HL-60 (cell line): ENCODE data around the gene SLC22A2.

Source experiments
- DNase-seq, 2 experiments: peaks; one replicate each; pipeline ENCODE4 v3.0.0-alpha.2; 2010 to 2020; ENCODE audit warnings: low read depth in 1 of 2, low spot score in 1 of 2
- H3K27ac ChIP-seq: fragments of 250-450 bp; sonication (Bioruptor Pico); replicated peaks from 2 replicates; pipeline ENCODE4 v1.5.1; 2020; ENCODE audit warnings: mild to moderate bottlenecking, moderate library complexity
- H3K27me3 ChIP-seq: fragments of 250-450 bp; sonication (Bioruptor Pico); 2 replicates; pipeline ENCODE4 v1.5.1; 2021; ENCODE audit warnings: mild to moderate bottlenecking, moderate library complexity; ENCODE audit not compliant: insufficient read depth, poor library complexity, severe bottlenecking
- H3K4me3 ChIP-seq: replicated peaks from 2 replicates; pipeline ENCODE4 v1.5.1; 2011; ENCODE audit warnings: mild to moderate bottlenecking, control low read depth, low read length; ENCODE audit not compliant: insufficient read depth
- CTCF ChIP-seq: IDR thresholded peaks from one replicate; pipeline ENCODE4 v1.5.1; 2011; ENCODE audit warnings: low read length, control low read depth, inconsistent platforms; ENCODE audit not compliant: insufficient read depth
- GABPA ChIP-seq: IDR thresholded peaks from 2 replicates; pipeline ENCODE4 v1.6.1; 2012; ENCODE audit warnings: low read depth
- POLR2AphosphoS5 ChIP-seq: IDR thresholded peaks from 2 replicates; pipeline ENCODE4 v1.6.1; 2012; ENCODE audit warnings: low read depth
- SPI1 ChIP-seq: IDR thresholded peaks from 2 replicates; pipeline ENCODE4 v1.6.1; 2012; ENCODE audit warnings: low read depth, mild to moderate bottlenecking, borderline replicate concordance
- TF ChIP-seq, protein P1 (sequence below): IDR thresholded peaks from 2 replicates; pipeline ENCODE4 v1.6.1; 2012; ENCODE audit warnings: low read depth; ENCODE audit not compliant: insufficient replicate concordance

The SLC22A2 gene

DNA sequence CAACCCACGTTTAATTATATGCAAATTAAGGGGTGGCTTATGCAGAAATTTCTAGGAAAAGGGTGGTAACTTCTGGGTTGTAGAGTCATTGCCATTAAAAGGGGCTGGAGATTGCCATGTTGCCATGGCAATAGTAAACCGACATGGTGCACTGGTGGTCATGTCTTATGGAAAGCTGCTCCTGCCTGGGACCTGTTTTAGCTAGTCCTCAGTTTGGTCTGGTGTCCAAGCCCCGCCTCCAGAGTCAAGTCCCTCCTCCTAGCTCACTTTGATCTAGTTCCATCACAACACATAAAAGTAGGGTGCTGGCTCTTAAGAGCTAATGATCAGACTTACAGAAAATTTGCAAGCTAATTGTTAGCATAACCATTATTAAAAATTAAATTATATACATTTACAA, 5.3 kb downstream of the SLC22A2 start:
- TF ChIP-seq SPI1 (no peak), CTCF (no peak), POLR2AphosphoS5 (no peak), GABPA (no peak)
- TF ChIP-seq, protein P1, sequence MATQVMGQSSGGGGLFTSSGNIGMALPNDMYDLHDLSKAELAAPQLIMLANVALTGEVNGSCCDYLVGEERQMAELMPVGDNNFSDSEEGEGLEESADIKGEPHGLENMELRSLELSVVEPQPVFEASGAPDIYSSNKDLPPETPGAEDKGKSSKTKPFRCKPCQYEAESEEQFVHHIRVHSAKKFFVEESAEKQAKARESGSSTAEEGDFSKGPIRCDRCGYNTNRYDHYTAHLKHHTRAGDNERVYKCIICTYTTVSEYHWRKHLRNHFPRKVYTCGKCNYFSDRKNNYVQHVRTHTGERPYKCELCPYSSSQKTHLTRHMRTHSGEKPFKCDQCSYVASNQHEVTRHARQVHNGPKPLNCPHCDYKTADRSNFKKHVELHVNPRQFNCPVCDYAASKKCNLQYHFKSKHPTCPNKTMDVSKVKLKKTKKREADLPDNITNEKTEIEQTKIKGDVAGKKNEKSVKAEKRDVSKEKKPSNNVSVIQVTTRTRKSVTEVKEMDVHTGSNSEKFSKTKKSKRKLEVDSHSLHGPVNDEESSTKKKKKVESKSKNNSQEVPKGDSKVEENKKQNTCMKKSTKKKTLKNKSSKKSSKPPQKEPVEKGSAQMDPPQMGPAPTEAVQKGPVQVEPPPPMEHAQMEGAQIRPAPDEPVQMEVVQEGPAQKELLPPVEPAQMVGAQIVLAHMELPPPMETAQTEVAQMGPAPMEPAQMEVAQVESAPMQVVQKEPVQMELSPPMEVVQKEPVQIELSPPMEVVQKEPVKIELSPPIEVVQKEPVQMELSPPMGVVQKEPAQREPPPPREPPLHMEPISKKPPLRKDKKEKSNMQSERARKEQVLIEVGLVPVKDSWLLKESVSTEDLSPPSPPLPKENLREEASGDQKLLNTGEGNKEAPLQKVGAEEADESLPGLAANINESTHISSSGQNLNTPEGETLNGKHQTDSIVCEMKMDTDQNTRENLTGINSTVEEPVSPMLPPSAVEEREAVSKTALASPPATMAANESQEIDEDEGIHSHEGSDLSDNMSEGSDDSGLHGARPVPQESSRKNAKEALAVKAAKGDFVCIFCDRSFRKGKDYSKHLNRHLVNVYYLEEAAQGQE = no peak
- H3K27ac ChIP-seq = no peak overlapping the region
- no peak for DNase-seq
- H3K4me3 ChIP-seq = no peak overlapping the region
- peaks cover 2% of the 10 kb centered on the region for H3K27me3 ChIP-seq

DNA sequence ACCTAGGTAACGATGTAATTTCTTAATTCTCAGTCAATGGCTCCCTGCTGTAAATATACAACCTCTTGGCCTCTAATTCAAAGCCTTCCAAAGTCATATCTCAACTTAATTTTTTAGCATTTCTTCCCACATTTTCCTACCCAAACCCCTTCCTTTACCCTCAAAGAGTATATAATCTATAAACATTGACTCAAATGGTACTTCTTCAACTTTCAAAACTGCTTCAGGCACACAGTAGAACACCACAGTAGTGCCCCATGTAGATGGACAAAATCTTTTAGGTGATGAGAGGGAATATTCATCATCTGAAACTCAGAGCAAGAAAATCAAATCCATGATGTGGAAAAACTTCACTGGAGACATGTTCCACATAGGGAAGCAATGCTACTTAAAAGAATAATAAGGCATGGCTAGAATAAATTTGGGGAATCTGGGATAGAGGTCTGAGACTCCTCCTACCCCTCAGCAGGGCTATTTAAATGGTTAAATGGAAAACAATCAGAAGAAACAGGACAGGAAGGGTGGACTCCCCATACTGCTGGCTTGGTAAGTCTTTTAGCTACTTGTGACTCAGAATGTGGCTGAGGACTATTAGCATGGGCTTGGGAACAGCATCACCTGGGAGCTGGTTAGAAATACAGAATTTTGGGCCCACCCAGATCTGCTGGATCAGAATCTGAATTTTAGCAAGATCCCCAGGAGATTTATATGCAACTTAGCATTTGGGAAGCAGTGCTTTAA, 6.4 kb downstream of the SLC22A2 start:
- TF ChIP-seq, protein P1 = no peak
- TF ChIP-seq SPI1 (no peak), GABPA (no peak), POLR2AphosphoS5 (no peak), CTCF (no peak)
- Histone ChIP-seq H3K27me3 (peaks cover 2% of the 10 kb centered on the region), H3K4me3 (no peak overlapping the region), H3K27ac (no peak overlapping the region)
- no peak for DNase-seq

GRCh38 chr6:160249671-160250070, 8.9 kb downstream of the SLC22A2 start:
- TF ChIP-seq CTCF = no peak
- TF ChIP-seq SPI1 = no peak
- TF ChIP-seq GABPA = no peak
- TF ChIP-seq POLR2AphosphoS5 = no peak
- TF ChIP-seq, protein P1 = no peak
- Histone ChIP-seq H3K27ac (no peak overlapping the region), H3K4me3 (no peak overlapping the region), H3K27me3 (peaks cover 2% of the 10 kb centered on the region)
- DNase-seq = no peak
